Stomach (tissue), 9 donors: ENCODE measurements around the gene HSD11B1L. TPM values are rescaled to one million over a fixed set of nuclear protein-coding genes. Genes with fewer than 3 reads are reported as not detected.
"Not testable (repeated sequence)": the region's sequence is repeated elsewhere in the genome, so short reads cannot be mapped to it uniquely, and the experiment has no call there.

ENCODE experiments used
- DNase-seq, 2 donors: peaks; one replicate each; pipeline versions ENCODE4 v3.0.0 to v3.0.0-alpha.2; 2013 to 2019
- H3K27ac ChIP-seq, 5 donors: fragments of 200-600 bp in 4 of 5; sonication (generic) in 4 of 5; one replicate each; pipeline ENCODE4 v1.5.1; 2013 to 2019; ENCODE audit warnings: mild to moderate bottlenecking in 1 of 5, moderate library complexity in 1 of 5
- H3K27me3 ChIP-seq, 3 donors: fragments of 200-600 bp; sonication (generic); one replicate each; pipeline ENCODE4 v1.5.1; 2017 to 2019; ENCODE audit warnings: mixed run types in 1 of 3
- H3K36me3 ChIP-seq, 4 donors: fragments of 200-600 bp; sonication (generic); 1 replicate in 3 of 4; 2 replicates in 1 of 4; pipeline ENCODE4 v1.5.1; 2016 to 2019
- H3K4me1 ChIP-seq, 4 donors: fragments of 200-600 bp; sonication (generic); one replicate each; pipeline ENCODE4 v1.5.1; 2016 to 2019
- H3K4me3 ChIP-seq, 4 donors: fragments of 200-600 bp; sonication (generic) in 3 of 4; one replicate each; pipeline ENCODE4 v1.5.1; 2016 to 2019; ENCODE audit warnings: mild to moderate bottlenecking in 1 of 4
- H3K9me3 ChIP-seq, 4 donors: fragments of 200-600 bp; sonication (generic); one replicate each; pipeline ENCODE4 v1.5.1; 2016 to 2019
- CTCF ChIP-seq, 7 experiments: fragments of 450-650 bp in 4 of 7; fragments of 200-600 bp in 3 of 7; sonication (generic) in 3 of 7; IDR thresholded peaks; one replicate each; pipeline ENCODE4 v1.5.1; 2016 to 2019; ENCODE audit warnings: antibody characterized with exemption in 7 of 7, control low read depth in 2 of 7, mild to moderate bottlenecking in 1 of 7
- EP300 ChIP-seq: sonication (generic); formaldehyde crosslinking; IDR thresholded peaks from one replicate; pipeline ENCODE4 v1.6.1; 2017; ENCODE audit warnings: antibody characterized with exemption
- POLR2A ChIP-seq, 4 donors: fragments of 450-650 bp; IDR thresholded peaks; one replicate each; pipeline ENCODE4 v1.6.1; 2016; ENCODE audit warnings: antibody characterized with exemption in 4 of 4, control low read depth in 2 of 4, mild to moderate bottlenecking in 1 of 4, moderate library complexity in 1 of 4
- POLR2AphosphoS5 ChIP-seq, 3 donors: sonication (generic); formaldehyde crosslinking; IDR thresholded peaks; one replicate each; pipeline ENCODE4 v1.6.1; 2016; ENCODE audit warnings: antibody characterized with exemption in 3 of 3
- WGBS, 5 donors: extraction: QIAGEN DNeasy Blood & Tissue Kit in 3 of 5; methylation state at CpG; one replicate each; pipeline versions ENCODE4 v1.1.5 to v1.1.7; 2013 to 2018; 5-methylcytosine and 5-hydroxymethylcytosine counted together
- intact Hi-C: fragments of 100-400 bp; cut with DNase I; formaldehyde crosslinking; loops from one replicate; pipeline ENCODE4 v1.15.1; 2023; ENCODE audit warnings: low total_unique reads
- polyA plus RNA-seq, 3 donors: library from polyadenylated mRNA; stranded (reverse); fragments of 200-250 nt; gene quantifications; one replicate each; pipeline ENCODE4 v1.2.3, GENCODE V29; 2013
- total RNA-seq, 5 donors: library from RNA; depleted of rRNA; stranded (reverse); fragments of >200 nt; gene quantifications; one replicate each; pipeline versions ENCODE4 v1.1.0 to v1.2.3, GENCODE V29; 2014 to 2016
- donor health status: healthy with polysubstance abuse.
- donor health status: Bipolar disorder and iron deficiency.
- donor health status: healthy.

Gene HSD11B1L
- total and polyA plus RNA-seq, 8 donors: 0.89 to 26.8 (median 5.4) TPM

- WGBS, 5 donors: 0 to 1% (median 1%) methylated on average over 42 to 58 of the region's 58 CpGs
- H3K36me3 ChIP-seq: peaks cover 0 to 15% (median 10%) of the 10 kb centered on the region in 4 donors
- intact Hi-C loops: no loop called here
- peak overlapping the region; percentile 83 to 99 (median 96) for H3K27ac ChIP-seq
- peak overlapping the region; percentile 93 to 99 (median 98) for H3K4me3 ChIP-seq
- H3K27me3 ChIP-seq: no peaks in the 10 kb centered on the region
- peak in 1 of 2 donors; percentile 51 for DNase-seq
- no peaks in the 10 kb centered on the region for H3K9me3 ChIP-seq
- TF ChIP-seq EP300 (no peak), CTCF (IDR thresholded peaks at IDR 0.05) (no peak), POLR2AphosphoS5 (IDR thresholded peaks at IDR 0.05) (no peak), POLR2A (IDR thresholded peaks at IDR 0.05) (no peak)
- H3K4me1 ChIP-seq: peaks cover 18 to 37% (median 28%) of the 10 kb centered on the region in 4 donors
Observed at GRCh38 chr19:5719274-5719960, 38.6 kb downstream of the HSD11B1L start.

- TF ChIP-seq POLR2A (IDR thresholded peaks at IDR 0.05): no peak
- TF ChIP-seq EP300: no peak
- peak in 5 of 7 experiments; percentile 91 to 98 (median 93) for TF ChIP-seq CTCF (IDR thresholded peaks at IDR 0.05)
- peak; percentile 90 to 99 (median 98) for TF ChIP-seq POLR2AphosphoS5 (IDR thresholded peaks at IDR 0.05)
- Histone ChIP-seq H3K9me3 (no peaks in the 10 kb centered on the region), H3K27me3 (no peaks in the 10 kb centered on the region), H3K4me3 (peak within 1 kb of the TSS; percentile 93 to 99 (median 98)), H3K36me3 (peaks cover 0 to 11% (median 8%) of the 10 kb centered on the region in 4 donors), H3K4me1 (peaks cover 18 to 37% (median 28%) of the 10 kb centered on the region in 4 donors), H3K27ac (peak within 1 kb of the TSS; percentile 83 to 99 (median 96))
- 0 to 1% (median 0%) methylated on average over 35 to 90 of the region's 90 CpGs for WGBS, 5 donors
- DNase-seq: peak; percentile 99 to 100
- intact Hi-C loops: no loop called here
Observed at GRCh38 chr19:5719961-5720790, 39.3 kb downstream of the HSD11B1L start, which contains the start of the genes CATSPERD and LONP1. Gene CATSPERD (plus strand): TSS chr19:5720637. CDS start chr19:5720738, 101 bp downstream. Gene LONP1 (minus strand): TSS chr19:5720146. CDS start chr19:5720132, 14 bp downstream.

GRCh38 chr19:5727453-5728050 is 46.7 kb downstream of the HSD11B1L start:
- intact Hi-C loops: no loop called here
- no peaks in the 10 kb centered on the region for H3K4me1 ChIP-seq
- H3K27me3 ChIP-seq: no peaks in the 10 kb centered on the region
- H3K9me3 ChIP-seq: peaks cover 0 to 15% (median 7%) of the 10 kb centered on the region in 4 donors
- 93 to 96% (median 95%) methylated on average over 4 of the region's 4 CpGs for WGBS, 5 donors
- H3K36me3 ChIP-seq: no peaks in the 10 kb centered on the region
- TF ChIP-seq POLR2A (IDR thresholded peaks at IDR 0.05) (no peak), CTCF (IDR thresholded peaks at IDR 0.05) (no peak)
- no peak overlapping the region for H3K27ac ChIP-seq
- no peak for DNase-seq
- no peak overlapping the region for H3K4me3 ChIP-seq

GRCh38 chr19:5733172-5733571 is 52.3 kb downstream of the HSD11B1L start:
- H3K9me3 ChIP-seq: peaks cover 0 to 15% (median 7%) of the 10 kb centered on the region in 4 donors
- H3K27ac ChIP-seq, DNase-seq, H3K4me1 ChIP-seq, intact Hi-C loops, H3K27me3 ChIP-seq, H3K4me3 ChIP-seq, H3K36me3 ChIP-seq: not testable (repeated sequence)
- 75 to 88% (median 82%) methylated on average over 2 of the region's 2 CpGs for WGBS, 5 donors

Other genes starting within 250 kb of the HSD11B1L start
- not detected for gene ZNRF4, start 225.6 kb upstream of the HSD11B1L start, total RNA-seq
- gene ZNRF4, start 225.6 kb upstream of the HSD11B1L start, polyA plus RNA-seq: not detected
- under 1 TPM in 1 of 5 donors, not detected in 4; 0.18 TPM for gene TINCR, start 113.1 kb upstream of the HSD11B1L start, total RNA-seq
- 10 to 100 TPM in 1 of 3 donors, under 1 TPM in 2; 0.15 to 14.2 (median 0.19) TPM for gene TINCR, start 113.1 kb upstream of the HSD11B1L start, polyA plus RNA-seq
- gene SAFB2, start 58.3 kb upstream of the HSD11B1L start, total RNA-seq: 100 to 1,000 TPM in 4 of 5 donors, 10 to 100 TPM in 1; 67.2 to 237 (median 126) TPM
- gene SAFB2, start 58.3 kb upstream of the HSD11B1L start, polyA plus RNA-seq: 10 to 100 TPM; 38.5 to 49.8 (median 46.6) TPM
- 100 to 1,000 TPM in 3 of 5 donors, 10 to 100 TPM in 2; 46.1 to 636 (median 195) TPM for gene SAFB, start 57.9 kb upstream of the HSD11B1L start, total RNA-seq
- 10 to 100 TPM; 33.1 to 46.3 (median 39.0) TPM for gene SAFB, start 57.9 kb upstream of the HSD11B1L start, polyA plus RNA-seq
- gene MICOS13, start 511 bp upstream of the HSD11B1L start, total RNA-seq: 100 to 1,000 TPM in 1 of 5 donors, 10 to 100 TPM in 4; 11.0 to 171 (median 27.5) TPM
- gene MICOS13, start 511 bp upstream of the HSD11B1L start, polyA plus RNA-seq: 100 to 1,000 TPM in 2 of 3 donors, 10 to 100 TPM in 1; 96.7 to 136 (median 121) TPM
- 100 to 1,000 TPM; 121 to 772 (median 289) TPM for gene RPL36, start 9.3 kb downstream of the HSD11B1L start, total RNA-seq
- 1,000 to 10,000 TPM; 1,713 to 2,132 (median 1,726) TPM for gene RPL36, start 9.3 kb downstream of the HSD11B1L start, polyA plus RNA-seq
- 100 to 1,000 TPM in 1 of 5 donors, 10 to 100 TPM in 3, 1 to 10 TPM in 1; 8.8 to 169 (median 57.4) TPM for gene LONP1, start 39.1 kb downstream of the HSD11B1L start, total RNA-seq
- gene LONP1, start 39.1 kb downstream of the HSD11B1L start, polyA plus RNA-seq: 10 to 100 TPM; 41.3 to 43.3 (median 41.7) TPM
- gene CATSPERD, start 39.6 kb downstream of the HSD11B1L start, total RNA-seq: not detected
- not detected for gene CATSPERD, start 39.6 kb downstream of the HSD11B1L start, polyA plus RNA-seq
- 10 to 100 TPM in 1 of 5 donors, 1 to 10 TPM in 2, under 1 TPM in 1, not detected in 1; 0.73 to 12.1 (median 5.4) TPM for gene PRR22, start 103.7 kb downstream of the HSD11B1L start, total RNA-seq
- gene PRR22, start 103.7 kb downstream of the HSD11B1L start, polyA plus RNA-seq: 1 to 10 TPM; 4.7 to 7.8 (median 6.4) TPM
- gene DUS3L, start 110.1 kb downstream of the HSD11B1L start, total RNA-seq: 10 to 100 TPM; 25.2 to 67.5 (median 54.0) TPM
- gene DUS3L, start 110.1 kb downstream of the HSD11B1L start, polyA plus RNA-seq: 10 to 100 TPM; 28.9 to 42.6 (median 37.2) TPM
- gene NRTN, start 124.0 kb downstream of the HSD11B1L start, total RNA-seq: 1 to 10 TPM in 2 of 5 donors, under 1 TPM in 1, not detected in 2; 0.92 to 7.1 (median 1.8) TPM
- gene NRTN, start 124.0 kb downstream of the HSD11B1L start, polyA plus RNA-seq: 1 to 10 TPM; 3.5 to 6.1 (median 4.0) TPM
- gene FUT6, start 158.7 kb downstream of the HSD11B1L start, total RNA-seq: 100 to 1,000 TPM in 1 of 5 donors, under 1 TPM in 1, not detected in 3; 0.18 to 105 TPM
- gene FUT6, start 158.7 kb downstream of the HSD11B1L start, polyA plus RNA-seq: 10 to 100 TPM in 1 of 3 donors, not detected in 2; 15.3 TPM
- gene FUT3, start 170.4 kb downstream of the HSD11B1L start, total RNA-seq: 100 to 1,000 TPM in 1 of 5 donors, 1 to 10 TPM in 4; 1.1 to 119 (median 8.5) TPM
- 10 to 100 TPM in 1 of 3 donors, 1 to 10 TPM in 2; 2.0 to 36.5 (median 5.0) TPM for gene FUT3, start 170.4 kb downstream of the HSD11B1L start, polyA plus RNA-seq
- gene FUT5, start 189.5 kb downstream of the HSD11B1L start, total RNA-seq: under 1 TPM in 1 of 5 donors, not detected in 4; 0.37 TPM
- not detected for gene FUT5, start 189.5 kb downstream of the HSD11B1L start, polyA plus RNA-seq
- gene NDUFA11, start 222.8 kb downstream of the HSD11B1L start, total RNA-seq: 100 to 1,000 TPM in 4 of 5 donors, 10 to 100 TPM in 1; 22.2 to 474 (median 130) TPM
- 100 to 1,000 TPM; 490 to 524 (median 492) TPM for gene NDUFA11, start 222.8 kb downstream of the HSD11B1L start, polyA plus RNA-seq
- gene VMAC, start 223.8 kb downstream of the HSD11B1L start, total RNA-seq: 10 to 100 TPM in 3 of 5 donors, 1 to 10 TPM in 2; 3.6 to 60.8 (median 13.8) TPM
- gene VMAC, start 223.8 kb downstream of the HSD11B1L start, polyA plus RNA-seq: 1 to 10 TPM; 4.3 to 5.0 (median 4.7) TPM
- gene CAPS, start 233.2 kb downstream of the HSD11B1L start, total RNA-seq: 100 to 1,000 TPM in 1 of 5 donors, 10 to 100 TPM in 4; 27.2 to 143 (median 54.8) TPM
- 10 to 100 TPM; 34.5 to 50.4 (median 44.0) TPM for gene CAPS, start 233.2 kb downstream of the HSD11B1L start, polyA plus RNA-seq